ENCODE data around the gene ANTKMT.

DNA sequence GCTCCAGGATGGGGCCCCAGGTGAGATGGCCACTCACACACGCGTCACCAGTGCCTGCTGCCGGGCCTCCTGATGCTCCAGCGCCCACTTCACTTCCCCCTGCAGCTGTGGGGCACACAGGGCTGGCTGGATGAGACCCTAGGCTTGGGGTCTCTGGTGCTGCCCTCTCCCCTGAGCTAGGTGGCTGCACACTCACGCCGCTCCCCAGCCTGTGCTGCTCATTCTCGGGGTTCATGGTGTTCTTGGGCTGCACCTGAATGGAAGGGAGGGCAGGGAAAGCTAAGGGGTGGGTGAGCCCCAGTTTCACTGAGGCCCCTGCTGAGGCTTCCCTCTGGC is 4.1 kb downstream of the ANTKMT start:
- TF ChIP-seq EZH2 (IDR thresholded peaks at IDR 0.05; ENCODE audit: low read length, missing control alignments), result no peak
- TF ChIP-seq, protein P1, sequence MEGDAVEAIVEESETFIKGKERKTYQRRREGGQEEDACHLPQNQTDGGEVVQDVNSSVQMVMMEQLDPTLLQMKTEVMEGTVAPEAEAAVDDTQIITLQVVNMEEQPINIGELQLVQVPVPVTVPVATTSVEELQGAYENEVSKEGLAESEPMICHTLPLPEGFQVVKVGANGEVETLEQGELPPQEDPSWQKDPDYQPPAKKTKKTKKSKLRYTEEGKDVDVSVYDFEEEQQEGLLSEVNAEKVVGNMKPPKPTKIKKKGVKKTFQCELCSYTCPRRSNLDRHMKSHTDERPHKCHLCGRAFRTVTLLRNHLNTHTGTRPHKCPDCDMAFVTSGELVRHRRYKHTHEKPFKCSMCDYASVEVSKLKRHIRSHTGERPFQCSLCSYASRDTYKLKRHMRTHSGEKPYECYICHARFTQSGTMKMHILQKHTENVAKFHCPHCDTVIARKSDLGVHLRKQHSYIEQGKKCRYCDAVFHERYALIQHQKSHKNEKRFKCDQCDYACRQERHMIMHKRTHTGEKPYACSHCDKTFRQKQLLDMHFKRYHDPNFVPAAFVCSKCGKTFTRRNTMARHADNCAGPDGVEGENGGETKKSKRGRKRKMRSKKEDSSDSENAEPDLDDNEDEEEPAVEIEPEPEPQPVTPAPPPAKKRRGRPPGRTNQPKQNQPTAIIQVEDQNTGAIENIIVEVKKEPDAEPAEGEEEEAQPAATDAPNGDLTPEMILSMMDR (conservative IDR thresholded peaks at IDR 0.05 in 1 of 2, IDR thresholded peaks at IDR 0.05 in 1 of 2; ENCODE audit: low read depth in 1 of 2, low read length in 2 of 2), result no peak

Data from fibroblast of lung (primary cell).